Muscle of leg (tissue), 9 donors: ENCODE data around the gene PLN. TPM values are rescaled to one million over a fixed set of nuclear protein-coding genes. Genes with fewer than 3 reads are reported as not detected.

Source experiments
- polyA plus RNA-seq, 8 donors: library from polyadenylated mRNA; unstranded; fragments of 120-200 nt; gene quantifications; one replicate each; pipeline versions ENCODE4 v1.2.1 to v1.2.3, GENCODE V29; 2013; ENCODE audit warnings: inconsistent platforms in 1 of 8, low replicate concordance in 1 of 8; ENCODE audit not compliant: insufficient read length in 8 of 8, insufficient read depth in 1 of 8
- total RNA-seq: library from RNA; stranded (reverse); fragments of 120-200 nt; gene quantifications from one replicate; pipeline ENCODE4 v1.2.4, GENCODE V29; 2013

PLN gene
- total and polyA plus RNA-seq, 9 donors: 2.8 to 8.8 (median 5.7) TPM

Other genes starting within 250 kb of the PLN start
- gene CEP85L, start 103.3 kb downstream of the PLN start, total RNA-seq: 41.9 TPM
- gene CEP85L, start 103.3 kb downstream of the PLN start, polyA plus RNA-seq: 10 to 100 TPM; 12.2 to 21.0 (median 14.5) TPM